Measurements from ENCODE around the gene CFI.
"Not testable (repeated sequence)": the region's sequence is repeated elsewhere in the genome, so short reads cannot be mapped to it uniquely, and the experiment has no call there.

The CFI gene

DNA sequence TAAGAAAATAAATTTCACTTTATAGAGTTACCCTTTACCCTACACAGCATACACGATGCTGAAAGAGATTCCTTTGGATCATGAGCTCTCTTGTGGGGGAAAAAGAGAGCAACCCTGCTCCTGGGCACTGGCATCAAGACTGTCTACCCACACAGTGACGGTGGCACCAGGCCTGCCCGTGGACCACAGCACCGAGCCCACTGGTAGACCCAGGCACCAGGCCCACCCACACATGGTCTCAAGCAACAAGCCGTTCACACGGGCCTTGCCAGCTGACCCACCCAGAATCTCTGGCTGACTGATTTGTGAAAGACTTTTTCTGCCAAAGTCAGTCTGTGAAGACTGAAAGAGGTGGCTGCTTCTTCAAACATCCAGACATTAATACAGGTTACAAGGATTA is 6.7 kb downstream of the CFI start:
- no peak for DNase-seq

DNA sequence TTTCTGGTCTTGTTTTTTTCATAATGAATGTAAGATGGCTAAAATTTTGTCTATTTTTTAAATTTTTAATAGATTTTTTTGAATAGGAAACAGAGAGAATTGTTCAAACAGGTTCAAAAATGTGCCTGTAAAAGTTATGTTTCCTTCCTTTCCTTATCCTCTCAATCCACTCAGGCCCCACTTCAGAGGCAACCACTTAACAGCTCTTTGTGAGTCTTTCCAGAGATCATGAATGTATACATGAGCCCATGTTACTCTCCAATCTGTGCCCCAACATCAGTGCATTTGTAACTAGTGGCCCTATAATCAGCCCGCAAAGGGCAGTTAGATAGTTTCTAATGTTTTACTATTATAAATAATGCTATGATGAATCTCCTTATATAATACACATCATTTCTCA is 14.0 kb downstream of the CFI start:
- DNase-seq, result no peak

DNA sequence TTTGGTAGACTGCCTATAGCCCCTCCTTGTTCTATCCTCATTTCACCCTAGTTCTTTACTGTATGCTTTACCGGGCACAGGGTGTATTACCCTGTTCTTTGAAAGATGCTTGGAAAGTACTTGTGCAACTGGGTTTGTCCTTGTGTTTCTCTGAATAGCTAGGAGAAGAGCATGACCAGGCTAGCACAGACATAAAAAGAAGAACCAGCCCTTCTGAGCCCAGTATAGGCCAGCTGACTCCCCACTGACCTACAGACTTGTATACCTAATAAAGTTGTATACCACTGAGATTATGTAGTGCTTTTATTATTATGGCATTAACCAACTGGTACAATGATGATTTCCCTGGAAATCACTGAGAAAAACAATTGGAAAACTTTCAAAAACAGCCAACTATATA is 15.0 kb downstream of the CFI start:
- DNase-seq, result no peak

DNA sequence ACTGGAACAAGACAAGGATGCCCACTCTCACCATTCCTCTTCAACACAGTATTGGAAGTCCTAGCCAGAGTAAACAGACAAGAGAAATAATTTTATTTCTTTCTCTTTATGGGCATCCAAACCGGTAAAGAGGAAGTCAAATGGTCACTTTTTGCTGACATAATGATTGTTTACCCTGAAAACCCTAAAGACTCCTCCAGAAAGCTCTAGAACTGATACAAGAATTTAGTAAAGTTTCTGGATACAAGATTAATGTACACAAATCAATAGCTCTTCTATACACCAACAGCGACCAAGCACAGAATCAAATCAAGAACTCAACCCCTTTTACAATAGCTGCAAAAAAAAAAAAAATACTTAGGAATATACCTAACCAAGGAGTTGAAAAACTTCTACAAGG is 19.7 kb downstream of the CFI start:
- DNase-seq, result not testable (repeated sequence)

DNA sequence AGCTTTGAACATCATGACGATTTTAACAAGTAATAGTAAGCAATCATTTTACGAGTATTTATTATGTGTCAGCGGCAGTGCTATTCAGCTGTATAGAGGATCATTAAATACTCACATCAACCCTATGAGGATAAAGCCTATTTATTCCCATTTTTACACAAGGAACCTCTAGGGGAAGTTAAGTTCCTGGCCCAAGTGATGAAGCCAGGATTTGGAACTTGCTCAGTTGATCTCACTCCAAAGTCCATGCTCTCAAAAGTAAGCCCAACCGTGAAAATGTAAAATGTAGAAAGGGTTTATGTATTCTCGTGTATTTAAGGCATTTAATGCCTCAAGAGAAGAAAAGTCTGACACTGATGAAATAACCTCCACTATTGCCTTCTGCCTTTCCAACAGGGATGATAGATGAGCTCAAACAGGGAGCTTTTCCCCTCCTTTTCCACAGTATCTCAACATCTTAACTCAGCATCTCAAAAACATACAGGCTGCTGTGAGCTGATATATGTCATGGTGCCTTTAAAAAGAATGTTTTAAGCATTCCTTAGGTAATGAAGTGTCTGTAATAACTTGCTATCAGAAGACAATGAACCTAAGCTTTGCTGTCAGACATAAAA is 36.9 kb downstream of the CFI start:
- no peak for DNase-seq

DNA sequence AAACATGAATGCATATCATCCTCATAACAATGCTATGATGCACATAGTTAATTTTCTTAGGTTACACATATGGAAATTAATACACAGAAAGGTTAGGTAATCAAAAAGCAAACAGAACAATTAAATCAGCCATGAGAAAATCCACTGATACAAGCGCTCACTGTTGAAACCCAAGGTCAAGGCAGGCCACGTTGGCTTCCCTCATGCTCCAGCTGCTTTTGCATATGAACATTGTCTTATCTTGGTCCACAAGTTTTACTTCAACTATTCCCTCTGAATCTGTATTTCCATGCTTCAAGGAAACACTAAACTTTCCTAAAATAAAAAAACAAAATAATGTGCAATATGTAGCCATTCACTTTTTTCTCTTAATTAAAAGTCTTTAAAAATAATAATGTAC is 37.4 kb downstream of the CFI start:
- DNase-seq, result no peak

DNA sequence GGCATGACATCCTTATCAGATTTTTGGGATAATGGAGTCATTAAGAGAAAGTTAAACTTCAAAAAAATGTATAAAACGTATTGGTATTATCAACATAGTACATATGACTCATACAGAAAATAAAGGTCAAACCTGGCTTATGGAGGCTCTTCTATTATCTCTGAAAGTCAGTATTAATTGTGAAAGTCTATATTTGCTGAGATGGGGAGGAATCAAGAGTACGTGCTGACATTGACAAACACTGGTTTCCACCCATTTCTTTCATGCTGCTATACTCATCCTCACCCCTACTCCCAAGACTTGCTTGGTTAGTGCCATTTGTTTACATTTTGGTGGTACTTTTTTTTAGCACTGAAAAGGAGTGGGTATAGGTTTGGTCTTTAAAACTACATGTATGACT is 41.1 kb downstream of the CFI start:
- no peak for DNase-seq

DNA sequence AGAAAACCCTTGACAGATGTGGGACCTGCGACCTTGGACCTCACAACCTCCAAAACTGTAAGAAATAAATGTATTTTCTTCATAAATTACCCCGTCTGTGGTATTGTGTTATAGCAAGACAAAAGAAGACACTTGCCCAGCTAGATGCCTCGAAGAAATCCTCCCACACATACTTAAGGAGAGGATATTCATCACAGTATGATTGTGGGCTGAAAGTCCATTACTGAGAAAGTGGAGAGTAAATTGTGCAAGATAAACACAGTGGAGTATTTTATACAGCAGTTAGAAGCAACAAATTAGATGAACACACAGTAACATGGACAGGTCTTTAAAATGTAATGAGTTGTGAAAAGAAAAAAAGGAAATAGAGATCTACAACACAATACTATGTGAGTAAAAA is 46.1 kb downstream of the CFI start:
- no peak for DNase-seq

DNA sequence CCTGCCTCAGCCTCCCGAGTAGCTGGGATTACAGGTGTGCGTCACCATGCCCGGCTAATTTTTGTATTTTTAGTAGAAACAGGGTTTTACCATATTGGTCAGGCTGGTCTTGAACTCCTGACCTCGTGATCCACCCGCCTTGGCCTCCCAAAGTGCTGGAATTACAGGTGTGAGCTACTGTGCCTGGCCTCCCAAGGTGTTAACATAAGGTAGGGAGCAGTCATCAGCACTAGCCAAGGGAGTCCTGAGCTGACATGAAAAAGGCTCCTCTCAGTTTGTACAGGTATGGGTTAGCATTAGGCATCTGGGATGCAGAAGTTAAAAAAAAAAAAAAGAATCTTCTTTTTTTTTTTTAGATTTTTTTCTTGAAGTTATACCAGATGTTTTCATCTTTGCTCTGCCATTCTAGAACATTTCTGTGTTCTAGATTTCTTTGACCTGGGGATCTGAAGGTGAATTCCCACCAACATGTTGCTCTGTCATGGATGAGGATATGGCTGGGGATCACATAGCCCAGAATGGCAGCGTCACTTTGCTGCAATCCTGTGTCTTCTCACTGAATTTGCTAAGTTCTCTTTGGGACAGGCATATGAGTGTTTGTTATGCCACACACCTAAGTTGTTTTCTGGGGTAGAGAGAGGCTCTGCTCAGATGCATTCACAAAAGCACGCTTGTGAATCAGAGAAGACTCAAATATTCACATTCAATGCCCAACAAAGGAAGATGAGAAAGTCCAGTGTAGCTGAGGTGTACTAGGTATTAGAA is 47.5 kb downstream of the CFI start:
- DNase-seq, result no peak

DNA sequence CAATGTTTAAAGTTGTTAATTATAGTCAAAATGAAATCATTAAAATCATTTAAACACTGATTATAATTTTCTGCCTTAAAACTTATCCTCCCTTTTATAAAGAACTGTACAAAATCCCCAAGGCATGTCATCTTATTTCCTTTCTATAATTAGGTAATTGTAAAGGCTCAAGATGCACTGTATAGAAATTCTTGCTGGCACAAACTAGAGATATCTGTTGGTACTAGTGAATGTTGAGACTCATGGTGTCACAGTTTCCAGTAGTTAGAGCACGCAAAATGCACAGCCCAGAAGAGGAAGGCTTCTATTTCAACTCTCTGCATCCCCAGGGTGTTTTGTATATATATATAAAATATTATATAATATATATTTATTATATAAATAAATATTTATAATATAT is 49.3 kb downstream of the CFI start:
- no peak for DNase-seq

DNA sequence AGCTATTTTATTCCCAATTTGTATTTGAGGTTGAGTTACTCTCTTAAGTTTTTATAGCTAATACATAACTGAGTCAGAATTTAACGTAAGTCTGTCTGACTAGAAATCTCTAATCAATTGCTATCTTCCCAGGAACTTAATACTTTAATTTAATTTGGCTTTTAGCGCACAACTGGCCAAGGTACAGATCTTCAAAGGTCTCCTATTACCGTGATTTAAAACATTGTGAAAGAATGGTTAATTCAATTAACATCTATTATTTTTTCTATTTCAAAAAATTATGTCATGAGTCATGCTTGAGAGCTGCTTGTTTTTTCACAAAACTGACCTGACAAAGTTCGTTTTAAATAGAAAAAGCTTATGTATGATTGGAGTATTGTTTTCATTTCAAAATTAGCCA is 49.9 kb downstream of the CFI start:
- no peak for DNase-seq

DNA sequence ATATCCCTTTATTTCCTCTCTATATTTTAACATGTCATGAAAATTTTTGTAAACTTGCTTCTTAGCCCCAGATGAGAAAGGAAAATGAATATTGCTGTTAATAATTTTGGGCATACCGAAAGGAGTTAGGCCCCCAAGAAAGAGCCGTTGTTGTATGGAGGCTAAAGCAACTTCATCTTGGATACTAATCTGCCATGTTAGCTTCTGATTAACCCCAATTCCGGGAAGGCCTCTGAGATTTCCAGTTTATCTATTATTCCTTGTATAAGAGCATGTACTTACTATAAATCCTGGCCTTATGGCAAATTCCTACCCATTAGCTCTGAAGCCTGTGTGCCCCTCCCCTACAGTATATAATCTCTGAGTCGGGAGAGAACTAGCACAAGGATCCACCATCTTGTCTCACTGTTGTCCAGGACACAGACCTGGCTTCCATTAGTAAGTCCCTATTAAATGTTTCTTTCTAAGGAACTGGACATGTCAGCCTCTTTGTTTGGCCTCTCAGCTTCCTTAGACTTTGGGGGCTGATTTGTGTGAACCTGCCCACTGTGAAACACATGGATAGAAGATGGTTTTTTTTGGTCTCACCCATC is 51.1 kb downstream of the CFI start:
- no peak for DNase-seq

DNA sequence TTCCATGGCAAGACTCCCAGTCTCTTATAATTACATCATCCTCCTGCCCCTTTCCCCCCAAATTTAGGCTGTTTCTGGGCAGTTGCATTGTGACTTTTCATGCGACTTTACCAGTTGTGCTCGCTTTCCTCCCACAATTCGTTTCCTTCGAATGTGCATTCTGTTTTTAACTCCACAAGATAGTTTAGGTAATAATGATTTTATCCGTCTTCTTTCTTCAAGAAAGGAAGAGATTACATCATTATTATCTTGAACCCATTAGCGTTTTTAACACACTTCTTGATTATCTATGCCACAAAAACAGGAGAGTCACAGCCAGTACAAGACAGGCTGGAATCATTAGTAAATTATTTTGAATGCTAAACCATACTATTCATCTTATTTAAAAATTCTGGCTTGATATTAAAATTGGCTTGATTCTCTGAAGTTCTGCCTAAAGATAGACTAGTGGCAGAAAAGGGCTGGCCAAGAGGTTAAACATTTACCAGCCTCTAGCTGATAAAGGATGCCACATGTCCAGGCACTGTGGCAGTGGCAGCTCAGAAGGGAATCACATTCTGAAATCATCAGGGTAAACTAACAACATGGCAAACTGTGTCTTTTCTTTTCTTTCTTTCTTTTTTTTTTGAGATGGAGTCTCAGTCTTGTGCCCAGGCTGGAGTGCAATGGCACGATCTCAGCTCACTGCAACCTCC is 52.3 kb downstream of the CFI start:
- DNase-seq, result no peak

DNA sequence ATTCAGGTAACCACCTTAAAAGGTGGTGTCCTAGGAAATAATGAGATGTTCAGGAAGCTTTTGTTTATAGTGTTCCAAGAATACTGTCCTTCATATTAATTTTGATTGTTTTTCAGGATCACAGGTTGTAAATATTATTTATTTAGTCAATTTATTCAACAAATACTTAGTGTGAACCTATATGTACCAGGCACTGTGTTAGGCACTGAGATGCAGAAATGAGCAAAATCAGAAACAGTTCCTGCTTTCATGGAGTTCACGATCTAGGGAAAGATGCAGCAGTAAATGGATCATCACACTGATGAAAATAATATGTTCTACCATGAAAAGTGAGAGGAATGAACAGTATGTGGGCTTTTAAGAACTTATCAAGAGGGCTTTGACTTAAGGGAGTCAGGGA is 53.7 kb downstream of the CFI start:
- no peak for DNase-seq

DNA sequence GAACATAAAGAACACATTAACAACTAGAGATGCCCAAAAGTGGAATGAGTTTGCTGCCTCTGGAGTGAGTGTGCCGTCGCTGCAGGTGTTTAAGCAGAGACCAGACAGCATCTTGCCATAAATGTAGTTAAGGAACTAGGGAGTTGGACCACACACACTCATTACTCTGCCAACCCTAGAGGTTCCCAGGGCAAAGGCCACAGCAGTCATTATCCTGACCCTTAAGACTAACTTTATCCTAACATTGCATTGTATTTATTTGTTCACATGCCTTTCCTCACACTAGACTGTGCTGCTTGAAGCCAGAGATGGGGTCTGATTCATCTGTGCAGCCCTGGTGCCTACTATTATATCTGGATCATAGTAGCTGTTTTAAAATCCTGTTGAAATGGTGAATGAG is 55.1 kb downstream of the CFI start:
- no peak for DNase-seq

DNA sequence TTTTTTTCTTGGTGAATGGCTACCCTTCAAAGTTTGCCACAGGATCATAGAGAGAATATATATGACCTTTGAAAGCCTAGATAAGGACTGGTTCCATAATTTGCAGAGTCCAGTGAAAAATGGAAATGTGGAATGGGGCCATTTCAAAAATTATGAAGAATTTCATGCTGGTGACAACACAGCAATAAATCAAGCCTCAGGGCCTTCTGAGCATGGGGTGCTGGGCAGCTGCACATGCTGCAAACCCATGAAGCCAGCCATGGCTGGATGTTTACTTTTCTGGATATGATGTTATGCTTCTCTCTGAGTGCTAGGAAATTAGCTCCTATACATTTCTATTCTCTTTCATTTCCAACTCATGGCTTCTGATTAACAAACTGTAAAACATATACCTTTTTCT is 56.0 kb downstream of the CFI start:
- no peak for DNase-seq

DNA sequence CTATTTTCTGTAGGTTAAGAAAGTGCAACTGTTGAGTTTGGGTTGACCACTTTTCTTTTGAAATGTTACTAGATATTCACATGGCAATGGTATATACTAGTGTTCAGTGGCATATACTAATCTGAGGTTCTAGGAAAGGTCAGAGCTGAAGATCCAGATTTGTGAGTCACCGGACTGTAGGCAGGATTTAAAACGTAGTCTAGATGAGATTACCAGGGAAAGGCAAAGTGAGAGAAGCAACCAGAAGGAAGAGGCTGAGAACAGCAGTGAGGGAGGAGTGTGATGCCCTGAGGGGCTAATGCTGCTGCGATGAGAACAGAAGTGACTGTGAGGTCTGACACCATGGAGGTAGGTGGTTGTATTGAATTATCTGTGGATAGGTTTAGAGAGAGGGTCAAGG is 62.3 kb downstream of the CFI start:
- no peak for DNase-seq

DNA sequence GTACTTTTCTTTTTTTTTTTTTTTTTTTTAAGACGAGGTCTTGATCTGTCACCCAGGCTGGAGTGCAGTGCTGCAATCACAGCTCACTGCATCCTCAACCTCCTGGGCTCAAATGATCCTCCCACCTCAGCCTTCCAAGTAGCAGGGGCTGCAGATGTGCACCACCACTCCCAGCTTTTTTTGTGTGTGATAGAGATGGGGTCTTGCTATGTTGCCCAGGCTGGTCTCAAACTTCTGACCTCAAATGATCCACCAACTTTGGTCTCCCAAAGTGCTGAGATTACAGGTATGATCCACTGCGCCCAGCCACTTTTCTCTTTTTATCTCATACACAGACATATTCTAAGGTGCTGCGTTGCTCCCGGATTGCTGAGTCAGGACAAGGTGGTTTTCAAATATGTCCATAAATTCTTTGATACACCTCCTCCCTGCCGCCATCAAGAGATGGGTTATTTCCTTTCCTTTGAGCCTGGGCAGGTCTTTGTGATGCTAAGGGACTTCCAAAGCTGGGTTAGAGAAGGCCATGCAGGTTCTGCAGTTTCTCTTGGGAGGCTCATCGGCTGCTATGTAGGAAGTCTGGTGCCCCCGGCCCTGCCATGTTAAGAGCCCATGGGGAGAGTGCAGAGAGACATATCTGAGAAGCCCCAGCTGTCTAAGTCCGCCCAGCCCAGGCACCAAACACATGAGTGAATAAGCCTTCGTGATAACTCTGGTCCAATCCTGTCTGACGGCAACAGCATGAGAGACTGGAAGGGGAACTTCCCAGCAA is 63.5 kb downstream of the CFI start:
- DNase-seq, result no peak

DNA sequence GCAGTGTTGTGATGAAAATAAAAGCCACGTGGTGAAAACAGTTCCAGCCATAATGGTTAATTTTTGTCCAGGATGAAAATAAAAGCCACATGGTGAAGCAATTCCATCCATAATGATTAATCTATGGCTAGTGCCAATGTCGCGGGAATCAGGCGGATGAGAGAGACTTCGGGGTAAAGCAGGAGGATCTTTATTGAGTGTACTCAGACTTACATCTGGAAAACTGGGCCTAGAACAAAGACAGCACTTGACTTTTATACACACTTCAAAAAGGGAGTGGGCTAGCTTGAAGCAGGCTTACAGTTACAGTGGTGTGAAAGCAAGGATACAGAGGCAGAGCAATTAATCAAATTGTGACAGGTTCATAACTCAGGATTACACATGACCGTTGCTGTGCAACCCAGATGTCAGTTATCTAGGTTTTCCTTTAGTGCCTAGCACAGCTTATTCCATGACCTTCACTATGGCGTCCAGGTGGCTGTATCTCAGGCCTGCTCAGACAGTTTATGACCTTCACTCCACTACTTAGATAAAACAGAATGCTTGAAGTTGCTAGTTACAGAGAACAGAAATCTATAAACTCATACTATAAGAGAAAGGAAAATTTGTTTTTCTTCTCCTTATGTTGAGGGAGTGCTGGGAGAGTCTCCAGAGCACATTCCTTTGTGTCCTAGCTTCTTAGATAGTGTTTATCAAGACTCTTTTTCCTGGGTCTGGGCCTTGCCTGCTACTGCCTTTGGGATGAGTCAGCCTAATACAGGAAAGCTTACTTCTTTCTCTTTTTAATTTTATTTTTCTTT is 66.0 kb downstream of the CFI start:
- DNase-seq, result no peak

DNA sequence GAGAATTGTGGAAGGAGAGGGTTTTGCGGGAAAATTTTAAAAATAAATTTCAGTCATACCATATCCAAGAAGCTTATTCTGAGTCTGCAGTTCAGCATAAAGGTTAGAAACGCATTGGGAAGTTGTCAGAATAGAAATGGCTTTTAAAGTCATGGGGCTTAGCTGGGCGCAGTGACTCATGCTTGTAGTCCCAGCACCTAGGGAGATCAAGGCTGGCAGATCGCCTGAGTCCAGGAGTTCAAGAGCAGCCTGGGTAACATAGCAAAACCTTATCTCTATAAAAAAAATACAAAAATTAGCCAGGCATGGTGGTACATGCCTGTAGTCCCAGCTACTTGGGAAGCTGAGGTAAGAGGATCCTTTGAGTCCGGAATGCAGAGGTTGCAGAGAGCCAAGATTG is 68.1 kb downstream of the CFI start:
- no peak for DNase-seq

DNA sequence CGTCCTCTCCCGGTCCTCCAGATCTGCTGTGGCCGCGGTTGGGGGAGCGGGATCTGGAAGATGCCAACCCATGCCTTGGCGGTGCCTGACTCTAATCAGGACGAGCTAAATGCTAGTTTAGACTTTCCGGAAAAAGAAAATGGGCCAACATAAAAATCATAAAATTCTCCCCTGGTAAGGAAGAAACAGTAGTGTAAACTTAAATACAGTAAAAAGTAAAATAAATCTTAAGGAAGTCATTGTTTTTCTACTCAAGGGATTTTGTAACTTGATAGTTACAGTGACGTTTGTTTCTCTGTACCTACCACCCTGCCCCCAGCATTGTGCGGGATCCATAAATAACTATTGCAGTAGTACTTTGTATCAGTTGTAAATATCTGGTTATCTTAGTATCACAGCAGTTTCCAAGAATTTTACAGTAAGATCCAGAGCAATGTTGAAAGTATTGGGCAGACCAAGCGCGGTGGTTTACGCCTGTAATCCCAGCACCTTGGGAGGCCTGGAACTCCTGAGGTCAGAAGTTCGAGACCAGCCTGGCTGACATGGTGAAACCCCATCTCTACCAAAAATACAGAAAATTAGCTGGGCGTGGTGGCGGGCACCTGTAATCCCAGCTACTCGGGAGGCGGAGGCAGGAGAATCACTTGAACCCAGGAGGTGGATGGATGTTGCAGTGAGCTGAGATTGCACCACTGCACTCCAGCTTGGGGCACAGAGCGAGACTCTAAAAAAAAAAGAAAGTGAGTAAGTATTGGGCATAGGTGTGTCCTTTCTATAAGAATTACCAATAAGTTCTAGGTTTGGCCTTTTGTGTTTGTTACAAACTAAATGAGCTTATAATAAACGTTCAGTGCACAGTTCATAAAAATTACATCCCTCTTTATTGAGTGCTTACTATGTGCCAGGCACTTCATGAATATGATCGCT is 70.9 kb downstream of the CFI start:
- no peak for DNase-seq

Measured in midbrain (tissue), 1 donor.